GM12865 (cell line): ENCODE results near the gene DNAJC5.

Source experiments
- DNase-seq: peaks from one replicate; pipeline ENCODE4 v3.0.0; 2010; ENCODE audit warnings: low read depth
- H3K4me3 ChIP-seq: 2 replicates; pipeline ENCODE4 v1.5.1; 2011; ENCODE audit warnings: mild to moderate bottlenecking, low read depth, low read length, control low read depth
- CTCF ChIP-seq: IDR thresholded peaks from 2 replicates; pipeline ENCODE4 v1.5.1; 2011; ENCODE audit warnings: low read length, control low read depth, low read depth, inconsistent platforms; ENCODE audit not compliant: insufficient read depth; ENCODE audit errors: missing control alignments

Gene DNAJC5

GRCh38 chr20:63859166-63859699, 35.7 kb upstream of the DNAJC5 start:
- TF ChIP-seq CTCF = no peak
- DNase-seq = no peak
- no peak overlapping the region for H3K4me3 ChIP-seq

GRCh38 chr20:63860325-63861051, 34.4 kb upstream of the DNAJC5 start:
- no peak for TF ChIP-seq CTCF
- no peak for DNase-seq
- no peak overlapping the region for H3K4me3 ChIP-seq

GRCh38 chr20:63861365-63861934, 33.5 kb upstream of the DNAJC5 start, which contains the start of gene ABHD16B:
ABHD16B (plus strand) TSS chr20:63861498; CDS start chr20:63861541, 43 bp downstream.
- no peak for DNase-seq
- TF ChIP-seq CTCF = no peak
- no peak within 1 kb of the TSS for H3K4me3 ChIP-seq

GRCh38 chr20:63861981-63862901, 32.7 kb upstream of the DNAJC5 start:
- H3K4me3 ChIP-seq = no peak overlapping the region
- TF ChIP-seq CTCF = no peak
- no peak for DNase-seq

GRCh38 chr20:63863021-63863797, 31.7 kb upstream of the DNAJC5 start:
- no peak for TF ChIP-seq CTCF
- H3K4me3 ChIP-seq = peak overlapping the region; percentile 94
- DNase-seq = no peak
